A673 (cell line): Measurements from ENCODE around the gene UCKL1. TPM values are rescaled to one million over a fixed set of nuclear protein-coding genes. Genes with fewer than 3 reads are reported as not detected.
A peak's percentile ranks its signal among the peaks of the same experiment; 100 is the strongest.

Source experiments
- BruUV-seq: library from RNA; stranded (reverse); fragments of 400-500 nt; replicated peaks from 2 replicates; lab custom pipeline; 2021; lab: Mats Ljungman, UMichigan
- CTCF ChIA-PET: fragments of 300-600 bp; sonication (Branson Sonifier 250); formaldehyde crosslinking; loops from one replicate; lab custom pipeline; 2022; ENCODE audit warnings: antibody characterized with exemption; lab: Charles Lee
- POLR2A ChIA-PET: fragments of 300-600 bp; sonication (Branson Sonifier 250); formaldehyde crosslinking; loops from one replicate; lab custom pipeline; 2022; ENCODE audit warnings: antibody characterized with exemption; ENCODE audit not compliant: low non-redundant PET; lab: Charles Lee
- DNase-seq: peaks from one replicate; pipeline ENCODE4 v3.0.0-alpha.2; 2015; ENCODE audit warnings: low spot score
- H3K27ac ChIP-seq: fragments of 200-600 bp; sonication (generic); 2 replicates; pipeline ENCODE4 v1.5.1; 2016; ENCODE audit warnings: mixed run types, low read depth, mild to moderate bottlenecking, mixed read lengths, antibody characterized with exemption, low read length; ENCODE audit not compliant: poor library complexity, severe bottlenecking
- H3K27me3 ChIP-seq: fragments of 200-600 bp; sonication (generic); replicated peaks from 2 replicates; pipeline ENCODE4 v1.6.1; 2017; ENCODE audit warnings: mixed run types, low read depth, mild to moderate bottlenecking, mixed read lengths, antibody characterized with exemption, low read length; ENCODE audit not compliant: insufficient read depth, poor library complexity
- H3K36me3 ChIP-seq: fragments of 200-600 bp; sonication (generic); 2 replicates; pipeline ENCODE4 v1.6.1; 2016; ENCODE audit warnings: mixed run types, mild to moderate bottlenecking, mixed read lengths, antibody characterized with exemption, low read length; ENCODE audit not compliant: insufficient read depth, poor library complexity, severe bottlenecking
- H3K4me1 ChIP-seq: fragments of 200-600 bp; sonication (generic); 2 replicates; pipeline ENCODE4 v1.6.1; 2017; ENCODE audit warnings: mixed run types, mild to moderate bottlenecking, mixed read lengths, antibody characterized with exemption, low read length; ENCODE audit not compliant: insufficient read depth, poor library complexity, severe bottlenecking
- H3K4me3 ChIP-seq: fragments of 200-600 bp; sonication (generic); 2 replicates; pipeline ENCODE4 v1.5.1; 2016; ENCODE audit warnings: low read depth, mixed run types, mild to moderate bottlenecking, mixed read lengths, low read length; ENCODE audit not compliant: poor library complexity, severe bottlenecking
- H3K9me3 ChIP-seq: fragments of 200-600 bp; sonication (generic); 2 replicates; pipeline ENCODE4 v1.6.1; 2016; ENCODE audit warnings: mixed run types, low read depth, mild to moderate bottlenecking, mixed read lengths, antibody characterized with exemption, low read length; ENCODE audit not compliant: poor library complexity, severe bottlenecking
- EZH2 ChIP-seq: fragments of 200-600 bp; sonication (generic); IDR thresholded peaks from 2 replicates; pipeline ENCODE4 v1.6.1; 2017; ENCODE audit warnings: borderline replicate concordance, low read depth, mild to moderate bottlenecking, mixed read lengths, antibody characterized with exemption, low read length; ENCODE audit not compliant: poor library complexity, severe bottlenecking
- intact Hi-C: fragments of 100-400 bp; cut with micrococcal nuclease; formaldehyde crosslinking; loops from one replicate; pipeline ENCODE4 v1.10.0; 2022; ENCODE audit not compliant: unreplicated experiment
- total RNA-seq: library from RNA; stranded (reverse); gene quantifications from 2 replicates; pipeline ENCODE4 v1.2.3, GENCODE V29; 2021
- TF ChIP-seq, protein P1 (sequence below): fragments of 300-800, 200-600 bp; sonication (generic); conservative IDR thresholded peaks from 2 replicates; pipeline ENCODE4 v1.5.1; 2017; ENCODE audit warnings: low read depth, mild to moderate bottlenecking, antibody characterized with exemption, low read length, moderate library complexity, mixed read lengths

Gene UCKL1
- total RNA-seq, 1 experiment from 2014 or later: 53.3 TPM

GRCh38 chr20:63940472-63941266, 15.5 kb downstream of the UCKL1 start:
- ChIA-PET POLR2A (no interaction called here), CTCF (no interaction called here)
- Histone ChIP-seq H3K27me3 (no peaks in the 10 kb centered on the region), H3K4me3 (no peak overlapping the region), H3K27ac (no peak overlapping the region), H3K9me3 (no peaks in the 10 kb centered on the region), H3K36me3 (peaks cover 41% of the 10 kb centered on the region), H3K4me1 (no peaks in the 10 kb centered on the region)
- no peak for DNase-seq
- intact Hi-C loops: no loop called here
- BruUV-seq: no TSS peak
- TF ChIP-seq, protein P1, sequence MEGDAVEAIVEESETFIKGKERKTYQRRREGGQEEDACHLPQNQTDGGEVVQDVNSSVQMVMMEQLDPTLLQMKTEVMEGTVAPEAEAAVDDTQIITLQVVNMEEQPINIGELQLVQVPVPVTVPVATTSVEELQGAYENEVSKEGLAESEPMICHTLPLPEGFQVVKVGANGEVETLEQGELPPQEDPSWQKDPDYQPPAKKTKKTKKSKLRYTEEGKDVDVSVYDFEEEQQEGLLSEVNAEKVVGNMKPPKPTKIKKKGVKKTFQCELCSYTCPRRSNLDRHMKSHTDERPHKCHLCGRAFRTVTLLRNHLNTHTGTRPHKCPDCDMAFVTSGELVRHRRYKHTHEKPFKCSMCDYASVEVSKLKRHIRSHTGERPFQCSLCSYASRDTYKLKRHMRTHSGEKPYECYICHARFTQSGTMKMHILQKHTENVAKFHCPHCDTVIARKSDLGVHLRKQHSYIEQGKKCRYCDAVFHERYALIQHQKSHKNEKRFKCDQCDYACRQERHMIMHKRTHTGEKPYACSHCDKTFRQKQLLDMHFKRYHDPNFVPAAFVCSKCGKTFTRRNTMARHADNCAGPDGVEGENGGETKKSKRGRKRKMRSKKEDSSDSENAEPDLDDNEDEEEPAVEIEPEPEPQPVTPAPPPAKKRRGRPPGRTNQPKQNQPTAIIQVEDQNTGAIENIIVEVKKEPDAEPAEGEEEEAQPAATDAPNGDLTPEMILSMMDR: no peak
- TF ChIP-seq EZH2: no peak

GRCh38 chr20:63940071-63940471, 16.1 kb downstream of the UCKL1 start:
- Histone ChIP-seq H3K4me3 (no peak overlapping the region), H3K36me3 (peaks cover 35% of the 10 kb centered on the region)
- POLR2A ChIA-PET: no interaction called here

DNA sequence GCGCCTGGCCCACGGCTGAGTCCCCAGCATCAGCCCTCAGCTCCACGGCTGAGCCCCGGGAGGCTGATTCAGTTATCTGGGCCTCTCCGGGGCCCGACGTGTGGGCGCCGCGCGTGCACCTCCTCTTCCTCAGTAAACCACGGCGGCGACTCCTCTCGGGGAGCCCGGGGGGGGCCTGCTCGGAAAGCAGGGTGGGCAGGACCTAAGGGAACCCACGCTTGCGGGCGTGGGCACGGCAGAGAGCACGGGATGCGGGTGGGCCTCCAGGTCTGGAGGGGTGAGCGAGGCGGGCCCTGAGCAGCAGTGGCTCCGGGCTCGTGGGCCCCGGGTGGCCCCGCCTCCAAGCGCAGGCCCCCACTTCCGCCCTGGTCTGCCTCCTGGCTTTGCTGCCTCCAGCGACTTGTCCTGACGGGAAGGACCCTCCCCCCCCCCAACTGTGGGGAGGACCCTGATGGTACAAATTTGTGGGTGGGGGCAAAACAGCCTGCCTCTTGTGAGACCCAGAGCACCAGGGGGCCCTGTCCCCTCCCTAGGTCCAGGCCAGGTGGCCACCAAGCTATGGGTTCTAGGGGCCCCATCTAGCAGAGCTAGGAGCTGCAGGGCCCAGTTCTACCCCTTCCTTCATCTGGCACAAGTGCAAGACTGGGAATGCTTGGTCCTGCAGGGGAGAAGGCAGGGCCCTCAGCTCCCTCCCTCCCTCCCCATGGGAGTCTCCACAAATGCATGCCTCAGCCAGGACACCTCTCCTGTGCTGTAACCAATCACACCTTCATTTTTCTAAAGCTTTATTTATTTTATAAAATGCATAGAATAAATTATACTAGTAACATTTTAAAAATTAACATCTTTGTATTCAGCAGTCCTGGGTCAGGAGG, 16.9 kb downstream of the UCKL1 start:
- peaks cover 28% of the 10 kb centered on the region for H3K36me3 ChIP-seq
- no peak for DNase-seq
- CTCF ChIA-PET: no interaction called here

More at GRCh38 chr20:63940071-63940471, 16.1 kb downstream of the UCKL1 start:
- Histone ChIP-seq H3K4me1 (no peaks in the 10 kb centered on the region), H3K9me3 (no peaks in the 10 kb centered on the region), H3K27me3 (no peaks in the 10 kb centered on the region), H3K27ac (no peak overlapping the region)
- intact Hi-C loops: no loop called here
- CTCF ChIA-PET: no interaction called here
- no peak for DNase-seq
- TSS peak; percentile 39 for BruUV-seq
- TF ChIP-seq, protein P1: no peak
- TF ChIP-seq EZH2: no peak

More for the DNA sequence above, 16.9 kb downstream of the UCKL1 start:
- BruUV-seq: no TSS peak
- no peaks in the 10 kb centered on the region for H3K27me3 ChIP-seq
- H3K9me3 ChIP-seq: no peaks in the 10 kb centered on the region
- intact Hi-C loops: no loop called here
- POLR2A ChIA-PET: no interaction called here
- TF ChIP-seq EZH2: no peak
- TF ChIP-seq, protein P1: no peak
- no peak overlapping the region for H3K27ac ChIP-seq
- H3K4me1 ChIP-seq: no peaks in the 10 kb centered on the region
- no peak overlapping the region for H3K4me3 ChIP-seq
